HCT116 (cell line): ENCODE measurements around the gene SLC7A9. TPM values are rescaled to one million over a fixed set of nuclear protein-coding genes. Genes with fewer than 3 reads are reported as not detected.

Source experiments
- ATAC-seq: fragments of 200-7000 bp; cut with Tn5 transposase; 2 replicates; pipeline ENCODE4 v1.9.1; 2020; ENCODE audit warnings: mild to moderate bottlenecking, moderate library complexity
- BruUV-seq: library from RNA; stranded (reverse); fragments of 400-500 nt; replicated peaks from 2 replicates; lab custom pipeline; 2021; lab: Mats Ljungman, UMichigan
- CTCF ChIA-PET: fragments of 300-600 bp; sonication (Branson Sonifier 250); formaldehyde crosslinking; loops from one replicate; lab custom pipeline; 2021; ENCODE audit warnings: antibody characterized with exemption; lab: Charles Lee
- POLR2A ChIA-PET: fragments of 300-600, 350-600 bp; sonication (Branson Sonifier 250); formaldehyde crosslinking; loops from one replicate; lab custom pipeline; 2021; ENCODE audit warnings: antibody characterized with exemption; lab: Charles Lee
- RAD21 ChIA-PET, 2 experiments: fragments of 300-600 bp; sonication (Branson Sonifier 250); formaldehyde crosslinking; loops; one replicate each; lab custom pipeline; 2023; ENCODE audit warnings: low total read pairs in 2 of 2; ENCODE audit not compliant: uncharacterized antibody in 2 of 2, unreplicated experiment in 2 of 2, low non-redundant PET in 1 of 2; lab: Charles Lee
- DNase-seq: peaks from one replicate; pipeline ENCODE4 v3.0.0-alpha.2; 2010; ENCODE audit warnings: low read depth, low spot score
- H2AFZ ChIP-seq: fragments of 200-600 bp; shearing (Covaris generic), sonication (generic); 2 replicates; pipeline ENCODE4 v1.6.1; 2017; ENCODE audit warnings: low read depth, mixed run types, mixed read lengths, antibody characterized with exemption, low read length; ENCODE audit not compliant: poor library complexity, severe bottlenecking
- H3K27ac ChIP-seq: 2 replicates; pipeline ENCODE4 v1.5.1; 2012; ENCODE audit warnings: low read depth, low read length
- H3K27me3 ChIP-seq: fragments of 200-600 bp; sonication (generic); 2 replicates; pipeline ENCODE4 v1.6.1; 2016; ENCODE audit warnings: mixed run types, low read length, mixed read lengths; ENCODE audit not compliant: insufficient read depth
- H3K36me3 ChIP-seq, 2 experiments: fragments of 200-500 bp in 1 of 2; fragments of 200-600 bp in 1 of 2; sonication (Bioruptor generic) in 1 of 2; sonication (generic) in 1 of 2; 2 replicates each; pipeline versions ENCODE4 v1.5.1 to v1.6.1; 2014 to 2016; ENCODE audit warnings: low read length in 2 of 2, inconsistent platforms in 1 of 2, mixed read lengths in 1 of 2, mixed run types in 1 of 2; ENCODE audit not compliant: insufficient read depth in 2 of 2, control insufficient read depth in 1 of 2
- H3K4me1 ChIP-seq, 2 experiments: fragments of 200-600 bp in 1 of 2; sonication (generic) in 1 of 2; 2 replicates each; pipeline versions ENCODE4 v1.5.1 to v1.6.1; 2012 to 2017; ENCODE audit warnings: low read length in 2 of 2, inconsistent platforms in 1 of 2, mild to moderate bottlenecking in 1 of 2, mixed read lengths in 1 of 2, mixed run types in 1 of 2, moderate library complexity in 1 of 2; ENCODE audit not compliant: insufficient read depth in 2 of 2, control insufficient read depth in 1 of 2
- H3K4me2 ChIP-seq: fragments of 200-600 bp; sonication (generic); 2 replicates; pipeline ENCODE4 v1.6.1; 2017; ENCODE audit warnings: mixed run types, low read length, mixed read lengths
- H3K4me3 ChIP-seq, 2 experiments: fragments of 200-600 bp in 1 of 2; sonication (generic) in 1 of 2; replicated peaks in 1 of 2; 2 replicates each; pipeline ENCODE4 v1.5.1; 2011 to 2016; ENCODE audit warnings: low read length in 2 of 2, control low read depth in 1 of 2, low read depth in 1 of 2, mild to moderate bottlenecking in 1 of 2, mixed read lengths in 1 of 2, mixed run types in 1 of 2
- H3K79me2 ChIP-seq: fragments of 200-600 bp; sonication (generic); 2 replicates; pipeline ENCODE4 v1.6.1; 2017; ENCODE audit warnings: mild to moderate bottlenecking, mixed run types, low read length, moderate library complexity, mixed read lengths; ENCODE audit not compliant: insufficient read depth
- H3K9ac ChIP-seq: fragments of 200-600 bp; sonication (generic); 2 replicates; pipeline ENCODE4 v1.6.1; 2016; ENCODE audit warnings: low read length, mixed read lengths
- H3K9me2 ChIP-seq: fragments of 200-600 bp; sonication (generic), shearing (Covaris generic); 2 replicates; pipeline ENCODE4 v1.6.1; 2017; ENCODE audit warnings: mixed run types, mild to moderate bottlenecking, moderate library complexity; ENCODE audit not compliant: insufficient read depth
- H3K9me3 ChIP-seq, 2 experiments: fragments of 200-500 bp in 1 of 2; fragments of 200-600 bp in 1 of 2; sonication (Bioruptor generic) in 1 of 2; sonication (generic) in 1 of 2; 2 replicates each; pipeline ENCODE4 v1.6.1; 2014 to 2017; ENCODE audit warnings: low read length in 2 of 2, mixed read lengths in 2 of 2, inconsistent platforms in 1 of 2, low read depth in 1 of 2, mild to moderate bottlenecking in 1 of 2, mixed run types in 1 of 2, moderate library complexity in 1 of 2; ENCODE audit not compliant: control insufficient read depth in 1 of 2, insufficient read depth in 1 of 2
- H4K20me1 ChIP-seq: fragments of 200-600 bp; sonication (generic), shearing (Covaris generic); 2 replicates; pipeline ENCODE4 v1.6.1; 2017; ENCODE audit warnings: mixed run types, mild to moderate bottlenecking, moderate library complexity; ENCODE audit not compliant: insufficient read depth
- CBX3 ChIP-seq: IDR thresholded peaks from 2 replicates; pipeline ENCODE4 v1.6.1; 2012; ENCODE audit warnings: low read depth
- EGR1 ChIP-seq: IDR thresholded peaks from 2 replicates; pipeline ENCODE4 v1.6.1; 2012; ENCODE audit warnings: low read depth
- EZH2 ChIP-seq: fragments of 200-600 bp; sonication (generic); IDR thresholded peaks from 2 replicates; pipeline ENCODE4 v1.6.1; 2017; ENCODE audit warnings: antibody characterized with exemption, mixed run types
- FOSL1 ChIP-seq: IDR thresholded peaks from 2 replicates; pipeline ENCODE4 v1.6.1; 2012; ENCODE audit warnings: low read depth
- MAX ChIP-seq: IDR thresholded peaks from 2 replicates; pipeline ENCODE4 v1.6.1; 2012
- POLR2A ChIP-seq: IDR thresholded peaks from 2 replicates; pipeline ENCODE4 v1.7.0; 2011; ENCODE audit warnings: borderline replicate concordance; ENCODE audit not compliant: insufficient read depth, insufficient read length; ENCODE audit errors: extremely low read depth
- SIN3A ChIP-seq: IDR thresholded peaks from 2 replicates; pipeline ENCODE4 v1.6.1; 2012; ENCODE audit warnings: low read depth
- SP1 ChIP-seq: IDR thresholded peaks from 2 replicates; pipeline ENCODE4 v1.6.1; 2012; ENCODE audit warnings: low read depth
- TCF7L2 ChIP-seq: IDR thresholded peaks from 2 replicates; pipeline ENCODE4 v1.7.0; 2011; ENCODE audit warnings: borderline replicate concordance, inconsistent platforms; ENCODE audit not compliant: insufficient read depth, insufficient read length; ENCODE audit errors: extremely low read depth
- intact Hi-C: fragments of 100-400 bp; cut with micrococcal nuclease; formaldehyde crosslinking; loops from 2 replicates; pipeline ENCODE4 v1.10.0; 2022
- total RNA-seq: library from RNA; stranded (reverse); gene quantifications from one replicate; pipeline ENCODE4 v1.2.1, GENCODE V29; 2021; ENCODE audit not compliant: unreplicated experiment

The SLC7A9 gene
- total RNA-seq, 1 experiment from 2014 or later: 0.42 TPM

GRCh38 chr19:32781280-32781679 is 88.3 kb downstream of the SLC7A9 start:
- intact Hi-C loops: no loop called here
- no peaks in the 10 kb centered on the region for H3K27me3 ChIP-seq
- no peak overlapping the region for H3K4me3 ChIP-seq
- ChIA-PET POLR2A (no interaction called here), CTCF (no interaction called here), RAD21 (no interaction called here)
- no peak overlapping the region for H2AFZ ChIP-seq
- H3K9me2 ChIP-seq: no peaks in the 10 kb centered on the region
- no peaks in the 10 kb centered on the region for H3K9me3 ChIP-seq
- H3K79me2 ChIP-seq: no peaks in the 10 kb centered on the region
- no peak overlapping the region for H3K4me2 ChIP-seq
- ATAC-seq: no peak
- no peak overlapping the region for H3K27ac ChIP-seq
- BruUV-seq: no TSS peak
- no peaks in the 10 kb centered on the region for H4K20me1 ChIP-seq
- no peak overlapping the region for H3K9ac ChIP-seq
- H3K36me3 ChIP-seq: no peaks in the 10 kb centered on the region
- DNase-seq: no peak
- no peaks in the 10 kb centered on the region for H3K4me1 ChIP-seq
- TF ChIP-seq SP1 (no peak), SIN3A (no peak), TCF7L2 (no peak), CBX3 (no peak), EZH2 (no peak), POLR2A (no peak), EGR1 (no peak), FOSL1 (no peak), MAX (no peak)

Other genes with a start within 250 kb of the SLC7A9 start
- 48.1 TPM for gene ANKRD27, start 194.6 kb downstream of the SLC7A9 start, total RNA-seq
- 0.54 TPM for gene RGS9BP, start 193.9 kb downstream of the SLC7A9 start, total RNA-seq
- gene NUDT19, start 177.9 kb downstream of the SLC7A9 start, total RNA-seq: 22.1 TPM
- gene TDRD12, start 150.0 kb downstream of the SLC7A9 start, total RNA-seq: 0.30 TPM
- gene CEP89, start 102.2 kb upstream of the SLC7A9 start, total RNA-seq: 27.6 TPM
- gene FAAP24, start 102.5 kb upstream of the SLC7A9 start, total RNA-seq: 4.9 TPM
- 33.3 TPM for gene RHPN2, start 195.1 kb upstream of the SLC7A9 start, total RNA-seq
- 7.8 TPM for gene GPATCH1, start 211.4 kb upstream of the SLC7A9 start, total RNA-seq